Measurements from ENCODE around the gene DIP2C.

Gene DIP2C

DNA sequence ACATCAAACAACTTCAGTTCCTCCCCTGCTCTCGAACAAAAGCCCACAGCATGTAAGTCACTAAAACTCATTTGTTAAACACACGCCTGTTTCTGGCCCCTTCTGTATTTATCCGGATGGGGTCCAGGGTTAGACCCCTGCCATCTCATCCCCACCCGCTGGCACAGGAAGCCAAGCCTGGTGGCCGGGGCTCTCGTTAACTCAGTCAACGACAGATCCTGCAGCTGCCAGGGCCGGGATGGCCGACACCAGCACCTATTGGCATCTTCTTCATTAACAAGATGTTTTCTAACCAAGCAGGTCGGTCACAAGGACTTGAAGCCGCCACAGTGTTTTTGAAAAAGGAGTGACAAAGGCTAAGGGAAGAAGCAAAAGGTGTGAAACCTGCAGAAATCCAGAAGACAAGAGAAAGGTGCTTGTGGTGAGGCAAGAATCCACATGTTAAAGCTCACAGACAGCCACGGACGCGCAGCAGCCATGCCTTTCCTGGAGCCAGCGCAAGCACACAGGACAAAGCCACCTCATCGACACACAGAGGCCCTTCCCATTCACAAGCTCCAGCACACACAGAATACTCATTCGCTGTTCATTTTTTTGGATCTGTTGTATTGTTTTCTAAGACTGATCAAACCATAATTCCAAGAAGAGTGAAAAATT, 202.7 kb downstream of the DIP2C start:
- TF ChIP-seq FOXM1 (IDR thresholded peaks at IDR 0.05; ENCODE audit: borderline replicate concordance) (no peak), HDGF (IDR thresholded peaks at IDR 0.05; ENCODE audit: borderline replicate concordance) (no peak), NFRKB (IDR thresholded peaks at IDR 0.05) (no peak), BHLHE40 (IDR thresholded peaks at IDR 0.05; ENCODE audit: borderline replicate concordance) (no peak), L3MBTL2 (conservative IDR thresholded peaks at IDR 0.05) (no peak), LEF1 (IDR thresholded peaks at IDR 0.05; ENCODE audit: borderline replicate concordance) (no peak), ZNF384 (IDR thresholded peaks at IDR 0.05) (no peak), SP1 (IDR thresholded peaks at IDR 0.05) (no peak), FOXA1 (IDR thresholded peaks at IDR 0.05) (no peak), ARNT (IDR thresholded peaks at IDR 0.05) (no peak), FOXK2 (IDR thresholded peaks at IDR 0.05) (no peak)
- TF ChIP-seq, protein P1, sequence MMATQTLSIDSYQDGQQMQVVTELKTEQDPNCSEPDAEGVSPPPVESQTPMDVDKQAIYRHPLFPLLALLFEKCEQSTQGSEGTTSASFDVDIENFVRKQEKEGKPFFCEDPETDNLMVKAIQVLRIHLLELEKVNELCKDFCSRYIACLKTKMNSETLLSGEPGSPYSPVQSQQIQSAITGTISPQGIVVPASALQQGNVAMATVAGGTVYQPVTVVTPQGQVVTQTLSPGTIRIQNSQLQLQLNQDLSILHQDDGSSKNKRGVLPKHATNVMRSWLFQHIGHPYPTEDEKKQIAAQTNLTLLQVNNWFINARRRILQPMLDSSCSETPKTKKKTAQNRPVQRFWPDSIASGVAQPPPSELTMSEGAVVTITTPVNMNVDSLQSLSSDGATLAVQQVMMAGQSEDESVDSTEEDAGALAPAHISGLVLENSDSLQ (IDR thresholded peaks at IDR 0.05): no peak
- ChIA-PET CTCF (interaction anchor here (0.6 kb wide), 1 partner anchor 597 kb away, joined by 3 read pairs; no protein-coding TSS in a partner anchor), POLR2A (no interaction called here)
- no peak for DNase-seq (ENCODE audit: extremely low spot score)

DNA sequence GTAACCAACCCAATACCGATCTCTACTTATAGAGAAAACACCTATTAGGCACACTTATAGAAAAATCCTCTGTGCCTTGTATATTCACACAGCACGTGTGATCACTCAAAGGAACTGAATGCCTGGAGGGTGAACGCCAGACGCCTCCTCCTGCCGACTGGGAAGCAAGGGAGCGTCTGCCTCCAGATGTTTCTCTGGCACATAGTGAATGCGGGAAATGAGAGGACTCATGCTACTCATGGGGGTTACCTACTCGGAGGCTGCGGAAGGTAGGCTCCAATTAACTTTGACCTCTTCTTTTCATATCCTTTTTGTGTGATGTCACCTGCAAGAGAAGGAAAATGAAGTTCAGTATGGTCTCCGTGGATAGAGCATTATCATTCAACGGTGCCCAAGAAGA, 203.3 kb downstream of the DIP2C start:
- ChIA-PET POLR2A (interaction anchor here (0.9 kb wide), 1 partner anchor 32 kb away, joined by 3 read pairs; no protein-coding TSS in a partner anchor), CTCF (no interaction called here)
- no peak for TF ChIP-seq FOXA1 (IDR thresholded peaks at IDR 0.05)
- TF ChIP-seq SP1 (IDR thresholded peaks at IDR 0.05): no peak
- no peak for TF ChIP-seq L3MBTL2 (conservative IDR thresholded peaks at IDR 0.05)
- TF ChIP-seq LEF1 (IDR thresholded peaks at IDR 0.05; ENCODE audit: borderline replicate concordance): no peak
- no peak for TF ChIP-seq SUZ12 (IDR thresholded peaks at IDR 0.05)
- no peak for TF ChIP-seq BHLHE40 (IDR thresholded peaks at IDR 0.05; ENCODE audit: borderline replicate concordance)
- no peak for TF ChIP-seq FOXK2 (IDR thresholded peaks at IDR 0.05)
- TF ChIP-seq HDGF (IDR thresholded peaks at IDR 0.05; ENCODE audit: borderline replicate concordance): no peak
- TF ChIP-seq, protein P1 (IDR thresholded peaks at IDR 0.05): no peak
- no peak for DNase-seq (ENCODE audit: extremely low spot score)

DNA sequence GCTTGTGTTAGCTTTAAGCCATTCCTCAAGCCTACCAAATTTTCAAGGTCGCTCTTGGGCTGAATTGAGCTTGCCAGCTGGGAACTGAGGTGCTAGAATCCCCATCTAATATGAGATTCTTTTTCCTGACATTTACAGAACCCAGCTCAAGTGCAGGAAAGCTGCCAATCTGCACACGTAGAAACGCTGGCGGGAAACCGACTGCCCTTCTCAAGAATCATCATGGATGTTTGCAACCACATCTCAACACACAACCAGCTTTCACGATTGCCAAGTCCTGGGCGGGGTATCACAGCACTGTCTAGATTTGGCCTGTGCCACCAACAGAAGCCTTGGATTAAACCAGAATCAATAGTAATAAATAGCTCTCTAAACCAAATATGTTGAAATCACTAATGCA, 203.7 kb downstream of the DIP2C start:
- CTCF ChIA-PET: no interaction called here
- POLR2A ChIA-PET: interaction anchor here (0.9 kb wide), 1 partner anchor 31 kb away, joined by 3 read pairs; no protein-coding TSS in a partner anchor

DNA sequence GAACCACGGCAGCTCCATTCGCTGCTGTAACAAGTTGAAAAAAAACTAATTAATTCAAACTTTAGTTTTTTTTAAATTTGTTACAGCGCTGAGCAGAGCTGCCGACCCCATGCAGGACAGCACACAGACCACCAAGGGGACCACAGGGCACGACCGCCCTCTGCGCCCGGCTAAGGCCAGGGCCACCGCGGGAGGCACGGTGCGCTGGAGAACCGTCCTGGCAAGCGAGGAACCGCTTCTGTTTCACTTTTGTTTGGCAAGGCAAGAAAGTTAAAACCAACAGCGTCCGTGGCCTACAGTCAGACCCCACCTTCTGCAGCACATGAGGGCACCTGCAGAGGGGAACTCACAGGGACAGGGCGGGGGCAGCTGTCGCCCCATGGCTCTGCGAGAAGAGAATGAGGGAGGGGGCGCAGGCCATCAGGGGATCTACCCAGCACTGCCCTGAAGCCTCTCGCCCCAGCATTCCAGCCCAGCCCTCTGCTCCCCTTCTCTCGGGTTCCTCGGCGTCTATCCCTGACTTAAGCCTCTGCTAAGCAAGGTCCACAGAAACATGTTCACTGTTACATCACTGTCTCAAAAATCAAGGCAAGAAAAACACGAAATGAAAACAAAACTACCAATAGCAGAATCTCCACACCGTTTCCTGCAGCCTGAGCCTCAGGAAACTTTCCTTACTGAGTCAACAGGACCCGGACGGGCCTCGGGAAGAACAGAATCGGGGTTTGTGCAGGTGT, 204.4 kb downstream of the DIP2C start:
- POLR2A ChIA-PET: interaction anchor here (0.9 kb wide), 1 partner anchor 31 kb away, joined by 3 read pairs; no protein-coding TSS in a partner anchor
- CTCF ChIA-PET: no interaction called here
- TF ChIP-seq FOXA1 (IDR thresholded peaks at IDR 0.05): no peak
- TF ChIP-seq, protein P1 (IDR thresholded peaks at IDR 0.05): no peak
- TF ChIP-seq SP1 (IDR thresholded peaks at IDR 0.05): no peak
- no peak for TF ChIP-seq CTBP1 (IDR thresholded peaks at IDR 0.05; ENCODE audit: borderline replicate concordance)
- TF ChIP-seq LEF1 (IDR thresholded peaks at IDR 0.05; ENCODE audit: borderline replicate concordance): no peak
- TF ChIP-seq L3MBTL2 (conservative IDR thresholded peaks at IDR 0.05): no peak
- TF ChIP-seq ELF4 (IDR thresholded peaks at IDR 0.05): no peak
- TF ChIP-seq SUZ12 (IDR thresholded peaks at IDR 0.05): no peak
- TF ChIP-seq ARNT (IDR thresholded peaks at IDR 0.05): no peak
- TF ChIP-seq NFRKB (IDR thresholded peaks at IDR 0.05): no peak
- no peak for TF ChIP-seq FOXK2 (IDR thresholded peaks at IDR 0.05)
- TF ChIP-seq HDGF (IDR thresholded peaks at IDR 0.05; ENCODE audit: borderline replicate concordance): no peak
- TF ChIP-seq FOXM1 (IDR thresholded peaks at IDR 0.05; ENCODE audit: borderline replicate concordance): no peak
- no peak for TF ChIP-seq TARDBP (IDR thresholded peaks at IDR 0.05)
- TF ChIP-seq ZNF384 (IDR thresholded peaks at IDR 0.05): no peak
- TF ChIP-seq BHLHE40 (IDR thresholded peaks at IDR 0.05; ENCODE audit: borderline replicate concordance): no peak
- DNase-seq (ENCODE audit: extremely low spot score): no peak

More for the DNA sequence above, 203.7 kb downstream of the DIP2C start:
- no peak for TF ChIP-seq BHLHE40 (IDR thresholded peaks at IDR 0.05; ENCODE audit: borderline replicate concordance)
- no peak for TF ChIP-seq L3MBTL2 (conservative IDR thresholded peaks at IDR 0.05)
- TF ChIP-seq ELF4 (IDR thresholded peaks at IDR 0.05): no peak
- no peak for TF ChIP-seq ZNF384 (IDR thresholded peaks at IDR 0.05)
- TF ChIP-seq FOXK2 (IDR thresholded peaks at IDR 0.05): no peak
- no peak for TF ChIP-seq FOXA1 (IDR thresholded peaks at IDR 0.05)
- no peak for TF ChIP-seq TARDBP (IDR thresholded peaks at IDR 0.05)
- no peak for TF ChIP-seq FOXM1 (IDR thresholded peaks at IDR 0.05; ENCODE audit: borderline replicate concordance)
- TF ChIP-seq SUZ12 (IDR thresholded peaks at IDR 0.05): no peak
- TF ChIP-seq CTBP1 (IDR thresholded peaks at IDR 0.05; ENCODE audit: borderline replicate concordance): no peak
- TF ChIP-seq HDGF (IDR thresholded peaks at IDR 0.05; ENCODE audit: borderline replicate concordance): no peak
- no peak for TF ChIP-seq NFRKB (IDR thresholded peaks at IDR 0.05)
- no peak for DNase-seq (ENCODE audit: extremely low spot score)

DNA sequence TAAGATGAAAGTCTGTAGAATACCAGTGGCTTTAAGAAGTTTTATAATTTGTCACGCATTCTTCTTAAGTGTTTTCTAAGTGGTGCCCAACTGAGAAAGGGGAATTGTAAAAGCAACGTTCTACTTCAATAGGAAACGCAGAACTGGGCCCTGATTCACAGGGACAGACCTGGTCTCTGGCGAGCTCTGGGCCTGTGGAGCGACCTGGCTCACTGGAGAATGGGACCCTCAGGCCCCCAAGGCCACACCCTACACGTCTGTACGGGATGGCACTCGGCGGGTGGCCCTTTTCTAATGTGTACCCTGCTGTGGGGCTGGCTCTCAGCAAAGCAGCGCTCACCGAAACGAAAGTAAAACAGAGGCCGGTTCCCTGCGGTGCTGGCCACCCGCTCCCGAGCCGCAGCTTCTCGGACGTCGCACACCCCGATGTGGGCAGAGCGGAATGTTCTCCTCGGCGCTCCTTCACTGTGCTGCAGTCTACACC, 205.0 kb downstream of the DIP2C start:
- CTCF ChIA-PET: interaction anchor here (0.6 kb wide), 1 partner anchor 247 kb away, joined by 4 read pairs; no protein-coding TSS in a partner anchor

More for the DNA sequence above, 205.0 kb downstream of the DIP2C start:
- POLR2A ChIA-PET: no interaction called here
- TF ChIP-seq ARNT (IDR thresholded peaks at IDR 0.05): no peak
- no peak for TF ChIP-seq SP1 (IDR thresholded peaks at IDR 0.05)
- no peak for TF ChIP-seq L3MBTL2 (conservative IDR thresholded peaks at IDR 0.05)
- TF ChIP-seq FOXK2 (IDR thresholded peaks at IDR 0.05): no peak
- TF ChIP-seq HDGF (IDR thresholded peaks at IDR 0.05; ENCODE audit: borderline replicate concordance): no peak
- TF ChIP-seq SUZ12 (IDR thresholded peaks at IDR 0.05): no peak
- no peak for TF ChIP-seq CTBP1 (IDR thresholded peaks at IDR 0.05; ENCODE audit: borderline replicate concordance)
- TF ChIP-seq LEF1 (IDR thresholded peaks at IDR 0.05; ENCODE audit: borderline replicate concordance): no peak
- no peak for TF ChIP-seq FOXA1 (IDR thresholded peaks at IDR 0.05)
- TF ChIP-seq ZNF384 (IDR thresholded peaks at IDR 0.05): no peak
- TF ChIP-seq BHLHE40 (IDR thresholded peaks at IDR 0.05; ENCODE audit: borderline replicate concordance): no peak
- TF ChIP-seq NFRKB (IDR thresholded peaks at IDR 0.05): no peak
- TF ChIP-seq, protein P1 (IDR thresholded peaks at IDR 0.05): no peak
- no peak for TF ChIP-seq ELF4 (IDR thresholded peaks at IDR 0.05)
- no peak for TF ChIP-seq TARDBP (IDR thresholded peaks at IDR 0.05)
- TF ChIP-seq FOXM1 (IDR thresholded peaks at IDR 0.05; ENCODE audit: borderline replicate concordance): no peak
- DNase-seq (ENCODE audit: extremely low spot score): peak; percentile 51

Data from HEK293T (cell line).